ENCODE results near the gene FAM210A.
A peak's percentile ranks its signal among the peaks of the same experiment; 100 is the strongest.

FAM210A gene

DNA sequence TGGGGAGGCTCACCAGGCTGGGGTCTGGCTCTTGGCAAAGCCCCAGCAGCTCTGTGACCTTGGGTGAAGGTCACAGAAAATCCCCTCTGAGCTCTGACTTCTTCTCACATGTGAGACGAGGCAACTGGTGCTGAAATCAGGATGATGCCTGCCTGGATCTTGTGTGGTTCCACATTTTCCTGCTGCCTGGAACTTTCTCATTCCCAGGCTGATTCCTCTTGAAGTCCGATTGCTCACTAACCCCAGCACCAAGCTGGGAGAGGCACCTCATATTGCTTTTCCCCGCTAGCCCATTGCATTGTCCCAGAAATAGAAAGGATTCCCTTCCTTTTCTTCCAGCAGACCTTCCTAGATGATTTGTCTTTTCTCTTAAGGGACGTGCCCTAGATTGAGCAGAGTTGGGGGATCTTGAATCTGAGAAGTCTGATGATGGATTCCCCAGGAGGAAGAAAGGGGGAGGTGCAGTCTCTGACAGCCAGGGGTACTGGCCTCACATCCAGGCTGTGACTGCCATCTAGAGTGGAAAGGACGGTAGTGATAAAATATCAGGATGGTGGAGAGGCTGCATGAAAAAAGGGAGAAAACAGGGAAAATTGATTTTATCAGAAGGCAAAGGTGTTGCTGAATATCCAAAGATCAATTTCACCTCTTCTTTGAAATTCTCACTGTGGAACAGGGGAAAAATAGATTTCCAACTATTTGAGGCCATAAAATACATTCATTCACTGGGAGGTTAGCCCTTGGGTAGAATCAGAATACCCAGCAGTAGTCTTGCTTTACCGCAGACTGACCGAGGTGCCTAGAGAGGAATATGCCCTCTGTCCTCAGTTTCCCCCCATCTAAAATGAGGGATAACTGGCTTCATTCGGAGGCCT lies 96.3 kb downstream of the FAM210A start:
- no peak for DNase-seq (ENCODE audit: low read depth)
- peak; percentile 90 for TF ChIP-seq CTCF (IDR thresholded peaks at IDR 0.05; ENCODE audit: control insufficient read depth, extremely low read depth, insufficient read depth)
- H3K4me3 ChIP-seq (ENCODE audit: low read depth, low read length): no peak overlapping the region

- no peak for TF ChIP-seq CTCF (IDR thresholded peaks at IDR 0.05; ENCODE audit: control insufficient read depth, extremely low read depth, insufficient read depth)
- no peak for DNase-seq (ENCODE audit: low read depth)
- no peak overlapping the region for H3K4me3 ChIP-seq (ENCODE audit: low read depth, low read length)
Measured at GRCh38 chr18:13628211-13628610, 98.1 kb downstream of the FAM210A start.

DNA sequence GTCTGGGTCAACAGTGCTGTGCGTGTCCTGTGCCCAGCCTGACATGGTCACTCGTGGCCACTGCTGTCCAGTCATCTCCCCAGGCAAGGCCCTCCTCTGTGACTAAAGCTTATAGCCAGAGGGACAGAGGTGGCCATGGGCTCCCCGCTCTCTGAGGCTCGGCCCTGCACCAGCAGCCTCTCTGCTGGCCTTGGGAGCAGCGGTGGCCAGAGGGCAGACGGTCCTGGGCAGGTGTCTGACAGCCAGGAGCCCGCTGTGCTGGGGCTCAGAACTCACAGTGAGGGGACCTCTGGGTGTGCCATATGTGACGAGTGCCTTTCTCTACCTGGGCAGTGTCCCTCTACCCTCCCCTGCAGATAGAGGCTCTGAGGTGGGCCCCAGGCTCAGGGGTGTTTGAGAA lies 98.7 kb downstream of the FAM210A start:
- TF ChIP-seq CTCF (IDR thresholded peaks at IDR 0.05; ENCODE audit: control insufficient read depth, extremely low read depth, insufficient read depth): no peak
- H3K4me3 ChIP-seq (ENCODE audit: low read depth, low read length): no peak overlapping the region
- DNase-seq (ENCODE audit: low read depth): no peak

DNA sequence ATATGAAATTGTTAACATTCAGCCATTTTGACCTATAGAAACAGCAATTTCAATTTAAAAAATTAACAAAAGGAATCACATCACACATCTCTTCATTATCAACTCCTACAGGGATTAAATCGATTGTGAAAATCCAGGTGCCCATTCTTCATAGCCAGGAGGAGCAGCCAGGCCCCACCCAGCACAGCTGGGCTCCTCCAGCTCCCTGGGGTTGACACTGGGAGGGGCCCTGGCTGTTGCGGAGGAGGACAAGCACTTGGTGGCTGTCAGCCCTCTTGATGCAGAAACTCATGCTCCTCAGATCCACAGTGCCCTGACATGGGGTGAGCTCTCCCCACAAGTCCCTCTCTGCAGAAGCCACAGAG lies 99.8 kb downstream of the FAM210A start:
- no peak for TF ChIP-seq CTCF (IDR thresholded peaks at IDR 0.05; ENCODE audit: control insufficient read depth, extremely low read depth, insufficient read depth)
- no peak overlapping the region for H3K4me3 ChIP-seq (ENCODE audit: low read depth, low read length)
- no peak for DNase-seq (ENCODE audit: low read depth)

- DNase-seq (ENCODE audit: low read depth): no peak
- no peak overlapping the region for H3K4me3 ChIP-seq (ENCODE audit: low read depth, low read length)
- TF ChIP-seq CTCF (IDR thresholded peaks at IDR 0.05; ENCODE audit: control insufficient read depth, extremely low read depth, insufficient read depth): no peak
Measured at GRCh38 chr18:13625843-13626543, 100.4 kb downstream of the FAM210A start.

- no peak for DNase-seq (ENCODE audit: low read depth)
- no peak overlapping the region for H3K4me3 ChIP-seq (ENCODE audit: low read depth, low read length)
- no peak for TF ChIP-seq CTCF (IDR thresholded peaks at IDR 0.05; ENCODE audit: control insufficient read depth, extremely low read depth, insufficient read depth)
Measured at GRCh38 chr18:13625355-13625754, 101.0 kb downstream of the FAM210A start.
